AG04450 (cell line): Measurements from ENCODE around the gene OXTR. TPM values are rescaled to one million over a fixed set of nuclear protein-coding genes. Genes with fewer than 3 reads are reported as not detected.

ENCODE experiments used
- CTCF ChIA-PET: fragments of 300-600, 350-600 bp; formaldehyde crosslinking; extraction: SDS; loops from one replicate; lab custom pipeline; 2022; ENCODE audit warnings: antibody characterized with exemption, inconsistent platforms; lab: Charles Lee
- POLR2A ChIA-PET: fragments of 350-600 bp; formaldehyde crosslinking; extraction: SDS; loops from one replicate; lab custom pipeline; 2021; ENCODE audit warnings: antibody characterized with exemption, inconsistent platforms; lab: Yijun Ruan, JAX
- DNase-seq: peaks from one replicate; pipeline ENCODE4 v3.0.0-alpha.2; 2011; ENCODE audit warnings: low read depth, low spot score
- H3K27ac ChIP-seq: one replicate; pipeline ENCODE4 v1.5.1; 2012; ENCODE audit warnings: low read depth, low read length, control low read depth
- H3K27me3 ChIP-seq: one replicate; pipeline ENCODE4 v1.6.0; 2012; ENCODE audit warnings: low read length; ENCODE audit not compliant: control insufficient read depth, insufficient read depth
- H3K4me3 ChIP-seq: 2 replicates; pipeline ENCODE4 v1.5.1; 2011; ENCODE audit warnings: mild to moderate bottlenecking, low read depth, low read length, control low read depth
- H3K9me3 ChIP-seq: 2 replicates; pipeline ENCODE4 v1.5.1; 2012; ENCODE audit warnings: low read length; ENCODE audit not compliant: control insufficient read depth, insufficient read depth
- polyA plus RNA-seq: library from polyadenylated mRNA; depleted of rRNA; stranded (reverse); fragments of >200 nt; gene quantifications from 2 replicates; pipeline ENCODE4 v1.2.3, GENCODE V29; 2011
- TF ChIP-seq, protein P1 (sequence below): IDR thresholded peaks from 2 replicates; pipeline ENCODE4 v1.5.1; 2011; ENCODE audit warnings: low read depth, low read length, control low read depth, inconsistent platforms

OXTR gene
- polyA plus RNA-seq, 1 experiment, result 58.7 TPM

DNA sequence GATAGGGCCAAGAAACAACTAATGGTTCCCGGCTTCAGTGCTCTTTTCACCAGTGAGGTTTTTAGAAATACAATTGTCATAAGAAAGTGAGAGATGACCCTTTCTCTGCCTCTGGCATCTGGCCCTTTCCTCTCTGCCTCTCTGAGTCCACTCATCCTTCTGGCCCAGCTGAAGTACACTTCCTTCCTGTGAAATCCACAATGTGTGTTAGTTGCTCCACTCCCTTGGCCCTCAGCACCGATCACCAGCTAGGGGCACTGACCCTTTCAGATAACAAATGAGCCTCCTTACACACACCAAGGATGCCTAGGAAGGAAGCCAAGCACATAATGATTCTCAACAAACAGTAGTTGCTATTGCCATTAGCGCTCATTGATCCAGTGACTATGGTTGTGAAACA, 38.8 kb downstream of the OXTR start:
- POLR2A ChIA-PET, result no interaction called here
- Histone ChIP-seq H3K27me3 (no peaks in the 10 kb centered on the region), H3K27ac (no peak overlapping the region), H3K9me3 (peaks cover 11% of the 10 kb centered on the region), H3K4me3 (no peak overlapping the region)
- no peak for DNase-seq
- TF ChIP-seq, protein P1, sequence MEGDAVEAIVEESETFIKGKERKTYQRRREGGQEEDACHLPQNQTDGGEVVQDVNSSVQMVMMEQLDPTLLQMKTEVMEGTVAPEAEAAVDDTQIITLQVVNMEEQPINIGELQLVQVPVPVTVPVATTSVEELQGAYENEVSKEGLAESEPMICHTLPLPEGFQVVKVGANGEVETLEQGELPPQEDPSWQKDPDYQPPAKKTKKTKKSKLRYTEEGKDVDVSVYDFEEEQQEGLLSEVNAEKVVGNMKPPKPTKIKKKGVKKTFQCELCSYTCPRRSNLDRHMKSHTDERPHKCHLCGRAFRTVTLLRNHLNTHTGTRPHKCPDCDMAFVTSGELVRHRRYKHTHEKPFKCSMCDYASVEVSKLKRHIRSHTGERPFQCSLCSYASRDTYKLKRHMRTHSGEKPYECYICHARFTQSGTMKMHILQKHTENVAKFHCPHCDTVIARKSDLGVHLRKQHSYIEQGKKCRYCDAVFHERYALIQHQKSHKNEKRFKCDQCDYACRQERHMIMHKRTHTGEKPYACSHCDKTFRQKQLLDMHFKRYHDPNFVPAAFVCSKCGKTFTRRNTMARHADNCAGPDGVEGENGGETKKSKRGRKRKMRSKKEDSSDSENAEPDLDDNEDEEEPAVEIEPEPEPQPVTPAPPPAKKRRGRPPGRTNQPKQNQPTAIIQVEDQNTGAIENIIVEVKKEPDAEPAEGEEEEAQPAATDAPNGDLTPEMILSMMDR, result no peak
- CTCF ChIA-PET, result interaction anchor here (0.8 kb wide), 2 partner anchors 39 to 67 kb away, joined by 3 read pairs; partner anchors contain the start of gene OXTR

DNA sequence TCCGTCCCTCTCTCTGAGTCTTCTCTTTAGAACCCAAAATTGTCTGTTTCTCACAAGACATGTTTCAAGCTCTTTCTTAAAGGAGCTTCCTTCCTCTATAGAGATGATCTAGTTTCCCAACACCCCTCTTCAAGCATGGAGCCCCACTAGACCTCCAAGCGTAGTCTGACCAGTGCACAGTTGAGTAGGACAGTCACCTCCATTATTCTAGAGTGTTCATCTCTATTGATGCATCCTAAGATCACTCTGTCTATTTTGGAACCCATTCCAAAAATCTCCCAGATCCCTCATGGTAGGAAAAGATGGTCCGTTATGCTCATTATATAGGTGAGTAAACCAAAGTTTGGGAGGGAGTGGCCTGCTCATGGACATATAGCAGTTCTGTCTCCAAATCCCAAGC, 39.9 kb downstream of the OXTR start:
- TF ChIP-seq, protein P1, result no peak
- ChIA-PET POLR2A (interaction anchor here (0.6 kb wide), 1 partner anchor 30 kb away, joined by 3 read pairs; no protein-coding TSS in a partner anchor), CTCF (interaction anchor here (2.0 kb wide), 1 partner anchor 40 kb away, joined by 5 read pairs; the partner anchor contains the start of gene OXTR)
- peaks cover 13% of the 10 kb centered on the region for H3K9me3 ChIP-seq
- H3K27ac ChIP-seq, result no peak overlapping the region
- H3K4me3 ChIP-seq, result no peak overlapping the region
- H3K27me3 ChIP-seq, result no peaks in the 10 kb centered on the region
- DNase-seq, result no peak

- DNase-seq, result no peak
- ChIA-PET CTCF (interaction anchor here (2.0 kb wide), 1 partner anchor 42 kb away, joined by 5 read pairs; the partner anchor contains the start of gene OXTR), POLR2A (no interaction called here)
- Histone ChIP-seq H3K27me3 (no peaks in the 10 kb centered on the region), H3K4me3 (no peak overlapping the region), H3K27ac (no peak overlapping the region), H3K9me3 (peaks cover 13% of the 10 kb centered on the region)
- TF ChIP-seq, protein P1, result no peak
Measured at GRCh38 chr3:8727605-8728512, 41.6 kb downstream of the OXTR start.

DNA sequence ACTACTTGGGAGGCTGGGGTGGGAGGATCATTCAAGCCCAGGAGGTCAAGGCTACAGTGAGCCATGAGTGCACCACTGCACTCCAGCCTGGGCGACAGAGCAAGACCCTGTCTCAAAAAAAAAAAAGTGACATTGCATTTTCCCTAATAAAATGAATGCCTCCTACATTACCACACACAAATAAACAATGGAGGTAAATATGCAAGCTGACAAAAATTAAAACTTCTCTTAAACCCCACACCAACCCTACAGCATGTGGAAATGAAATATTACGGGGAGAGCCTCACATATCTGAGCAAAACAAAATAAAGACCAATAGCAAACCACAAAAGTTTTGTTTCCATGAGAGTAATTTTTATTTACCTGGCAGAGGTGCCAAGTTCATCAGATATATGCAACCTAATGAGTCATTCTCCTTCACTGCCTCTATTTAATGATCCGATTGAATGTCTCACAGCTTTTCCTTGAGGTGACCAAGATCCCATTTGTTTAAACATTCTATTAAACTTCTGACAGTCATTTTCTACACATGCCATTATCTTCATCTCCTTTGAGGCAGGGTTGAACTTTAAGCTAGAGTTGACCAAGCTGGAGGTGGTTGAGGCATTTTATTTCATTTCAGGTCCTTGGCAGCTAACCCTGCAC, 45.2 kb downstream of the OXTR start:
- ChIA-PET POLR2A (no interaction called here), CTCF (no interaction called here)
- H3K27ac ChIP-seq, result no peak overlapping the region
- no peak for DNase-seq
- H3K4me3 ChIP-seq, result no peak overlapping the region
- peaks cover 13% of the 10 kb centered on the region for H3K9me3 ChIP-seq
- no peaks in the 10 kb centered on the region for H3K27me3 ChIP-seq
- TF ChIP-seq, protein P1, result no peak
